ENCODE measurements around the gene PRRT1B.

Gene PRRT1B

DNA sequence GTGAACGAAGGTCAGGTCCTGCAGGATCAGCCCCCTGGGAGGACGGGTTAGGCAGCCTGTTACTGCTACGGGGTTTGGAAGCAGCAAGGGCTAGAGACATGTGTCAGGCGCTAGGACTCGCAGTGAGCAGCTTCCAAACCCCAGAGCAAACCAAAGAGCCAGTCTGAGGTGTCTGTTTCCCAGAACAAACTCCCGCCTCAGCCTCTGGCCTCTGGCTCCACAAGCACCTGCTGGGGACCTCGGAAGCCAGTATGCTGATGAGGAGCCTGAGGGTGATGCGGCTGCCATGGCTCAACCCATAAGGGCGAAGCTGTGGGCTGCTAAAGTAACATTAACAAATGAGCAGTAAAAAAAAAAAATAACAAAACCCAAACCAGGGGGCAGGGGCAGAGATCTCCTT lies 35.0 kb downstream of the PRRT1B start:
- DNase-seq = no peak

DNA sequence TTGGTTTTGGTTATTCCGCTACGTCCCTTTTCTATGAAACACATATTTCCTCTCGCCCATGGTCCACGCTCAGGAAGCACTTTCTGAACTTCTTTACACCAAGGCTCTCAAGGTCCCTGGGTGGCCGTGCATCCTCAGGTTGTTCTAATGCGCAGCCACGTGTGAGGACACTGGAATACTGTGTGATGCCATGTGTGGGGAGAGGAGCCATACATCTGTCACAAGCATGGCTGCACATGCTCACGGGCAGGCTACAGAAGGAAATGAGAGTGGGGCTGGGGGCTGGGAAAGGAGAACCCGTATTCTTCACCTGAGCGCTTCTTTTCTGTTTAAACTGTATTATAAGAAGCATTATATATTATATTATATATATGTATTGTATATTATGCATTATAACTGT lies 36.7 kb downstream of the PRRT1B start:
- DNase-seq = no peak

GRCh38 chr9:131582466-131583336 lies 37.4 kb downstream of the PRRT1B start:
- DNase-seq = no peak

DNA sequence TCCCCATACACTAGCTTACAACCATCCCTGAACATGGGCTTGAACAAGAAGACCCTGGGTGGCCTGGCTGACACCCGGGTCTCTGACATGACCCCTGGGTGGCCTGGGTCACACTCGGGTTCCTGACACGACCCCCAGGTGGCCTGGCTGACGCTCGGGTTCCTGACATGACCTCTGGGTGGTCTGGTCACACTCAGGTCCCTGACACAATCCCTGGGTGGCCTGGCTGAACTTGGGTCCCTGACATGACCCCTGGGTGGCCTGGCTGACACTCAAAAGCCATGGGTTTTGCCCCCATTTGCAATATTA lies 38.0 kb downstream of the PRRT1B start:
- DNase-seq = no peak

DNA sequence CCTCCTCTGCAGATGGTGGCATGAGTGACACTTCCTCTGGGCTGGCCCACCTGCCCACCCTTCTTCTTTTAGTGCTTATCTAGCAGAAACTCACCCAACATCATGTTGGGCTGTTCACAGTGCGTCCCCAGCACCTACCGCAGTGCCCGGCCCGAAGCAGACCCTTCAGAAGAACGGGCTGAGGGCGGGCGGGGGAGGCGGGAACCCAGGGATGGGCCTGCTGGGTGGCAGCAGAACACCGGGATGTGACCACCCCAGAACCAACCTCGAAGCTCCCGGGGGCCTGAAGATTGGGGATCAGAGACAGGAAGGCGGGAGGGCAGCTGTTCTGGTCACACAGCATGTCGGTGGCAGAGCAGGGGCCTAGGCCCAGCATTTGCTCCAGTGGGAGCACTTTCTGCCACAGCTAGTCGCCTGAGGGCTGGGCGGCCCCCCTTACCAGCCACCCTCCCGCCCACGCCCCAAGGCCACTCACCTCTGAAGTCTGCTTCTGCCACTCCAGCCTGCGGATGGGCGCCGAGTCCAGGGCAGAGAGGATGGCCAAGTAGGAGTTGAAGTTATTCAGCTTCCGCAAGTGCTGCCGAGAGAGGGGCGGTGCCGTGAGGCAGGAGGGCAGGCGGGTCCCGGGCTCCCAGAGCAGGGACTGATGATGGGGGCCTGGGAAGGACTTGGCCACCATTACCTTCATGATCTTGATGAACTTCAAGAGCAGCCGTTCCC lies 38.7 kb downstream of the PRRT1B start:
- no peak for DNase-seq

GRCh38 chr9:131584858-131585257 lies 39.5 kb downstream of the PRRT1B start:
- DNase-seq = no peak

DNA sequence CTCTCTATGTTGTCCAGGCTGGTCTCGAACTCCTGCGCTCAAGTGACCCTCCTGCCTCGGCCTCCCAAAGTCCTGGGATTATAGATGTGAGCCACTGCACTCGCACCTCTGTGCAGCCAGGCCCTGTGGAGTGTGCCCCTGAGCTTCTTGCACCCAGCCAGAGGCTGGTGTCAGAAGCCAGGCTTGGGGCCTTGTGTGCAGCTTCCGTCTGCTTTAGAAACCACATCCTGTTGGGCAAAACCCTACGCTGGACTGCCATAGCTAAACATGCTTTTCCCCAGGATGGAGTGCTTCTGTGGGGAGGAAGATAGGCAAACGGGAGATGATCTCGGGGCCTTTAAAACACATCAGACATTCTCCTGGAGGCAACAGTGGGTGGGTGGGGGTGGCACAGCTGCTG lies 40.1 kb downstream of the PRRT1B start:
- DNase-seq = no peak

DNA sequence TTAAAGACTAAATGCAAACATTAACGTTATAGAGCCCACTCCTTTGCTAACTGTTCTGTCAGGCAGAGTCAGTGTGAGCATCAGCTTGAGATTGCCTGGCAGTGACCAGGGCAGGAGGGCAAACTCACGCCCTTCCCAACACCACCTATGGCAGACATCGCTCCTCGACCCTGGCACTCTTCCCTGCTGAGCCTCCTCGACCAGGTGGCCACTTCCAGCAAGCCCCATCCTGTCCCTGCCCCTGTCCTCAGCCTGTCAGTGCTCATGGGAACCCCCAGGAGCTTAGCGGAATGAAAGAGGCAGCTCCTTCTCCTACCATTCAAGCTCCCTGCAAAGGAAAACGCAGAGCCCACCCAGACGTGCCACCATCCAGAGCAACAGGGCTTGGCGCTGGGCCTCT lies 42.0 kb downstream of the PRRT1B start:
- no peak for DNase-seq

GRCh38 chr9:131587906-131588305 lies 42.6 kb downstream of the PRRT1B start:
- no peak for DNase-seq

DNA sequence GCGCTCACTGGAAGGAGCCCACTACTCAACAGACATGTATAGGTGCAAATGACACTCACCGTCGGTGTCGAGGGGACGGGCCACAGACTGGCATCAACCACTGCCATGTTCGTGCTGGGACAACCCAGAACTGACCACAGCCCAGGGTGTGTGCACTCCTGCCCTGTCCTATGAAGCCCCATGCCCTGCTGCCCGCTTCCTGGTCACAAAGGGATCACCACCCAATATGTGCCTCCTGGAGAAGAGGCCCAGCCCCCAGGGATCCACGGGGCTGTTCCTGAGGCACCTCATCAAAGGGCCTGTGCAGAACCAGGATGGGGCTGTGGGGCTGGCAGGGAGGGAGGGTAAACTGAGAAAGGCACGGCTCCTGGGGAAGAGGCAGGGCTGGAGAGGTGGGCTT lies 43.1 kb downstream of the PRRT1B start:
- no peak for DNase-seq

DNA sequence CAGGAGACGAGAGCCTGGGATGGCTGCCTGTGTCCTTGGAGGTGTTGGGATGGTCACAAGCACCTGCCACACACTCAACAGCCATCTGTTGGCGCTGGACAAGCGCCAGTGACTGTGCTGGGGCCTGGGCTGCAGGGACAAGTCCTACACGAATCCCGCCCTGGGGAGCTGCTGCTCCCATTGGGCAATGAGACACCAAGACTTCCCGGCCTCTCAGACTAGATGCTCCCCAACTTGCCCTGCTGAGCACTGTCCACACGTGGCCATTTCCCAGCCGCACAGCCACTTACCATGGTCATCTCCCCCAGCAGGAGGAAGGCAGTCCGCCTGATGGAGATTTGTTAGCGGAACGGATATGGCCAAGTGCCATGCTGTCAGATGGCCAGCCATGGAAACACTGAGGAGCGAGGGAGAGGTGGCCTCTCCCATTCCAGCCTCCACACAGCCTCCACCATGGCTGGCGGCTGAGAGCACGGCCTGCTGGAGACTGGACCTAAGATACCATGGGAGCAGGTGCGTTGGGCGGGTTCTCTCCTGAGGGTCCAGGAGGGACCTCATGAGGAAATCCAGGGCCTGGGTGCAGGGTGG lies 43.9 kb downstream of the PRRT1B start:
- DNase-seq = no peak

GRCh38 chr9:131589993-131590392 lies 44.7 kb downstream of the PRRT1B start:
- no peak for DNase-seq

- no peak for DNase-seq
Observed at GRCh38 chr9:131590449-131590848, 45.1 kb downstream of the PRRT1B start.

GRCh38 chr9:131590907-131591844 lies 45.9 kb downstream of the PRRT1B start:
- peak; percentile 44 for DNase-seq

DNA sequence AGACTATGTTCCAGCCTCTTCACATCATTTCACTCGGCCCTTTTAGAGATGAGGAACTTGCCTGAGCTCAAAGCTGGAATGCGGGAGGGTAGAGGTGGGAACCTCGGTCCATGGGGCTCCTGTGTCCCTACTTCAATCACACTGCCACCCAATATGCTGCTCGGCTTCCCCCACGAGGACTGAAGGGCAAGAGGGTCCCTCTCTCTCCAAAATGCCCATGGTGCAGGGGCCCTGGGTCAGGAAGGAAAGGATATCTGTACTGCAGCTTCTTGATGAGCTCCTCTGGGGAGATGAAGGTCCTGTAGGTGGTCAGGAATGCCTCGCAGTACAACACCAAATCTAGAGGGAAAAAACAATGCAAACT lies 46.5 kb downstream of the PRRT1B start:
- no peak for DNase-seq

- DNase-seq = no peak
Observed at GRCh38 chr9:131593091-131593820, 47.9 kb downstream of the PRRT1B start.

DNA sequence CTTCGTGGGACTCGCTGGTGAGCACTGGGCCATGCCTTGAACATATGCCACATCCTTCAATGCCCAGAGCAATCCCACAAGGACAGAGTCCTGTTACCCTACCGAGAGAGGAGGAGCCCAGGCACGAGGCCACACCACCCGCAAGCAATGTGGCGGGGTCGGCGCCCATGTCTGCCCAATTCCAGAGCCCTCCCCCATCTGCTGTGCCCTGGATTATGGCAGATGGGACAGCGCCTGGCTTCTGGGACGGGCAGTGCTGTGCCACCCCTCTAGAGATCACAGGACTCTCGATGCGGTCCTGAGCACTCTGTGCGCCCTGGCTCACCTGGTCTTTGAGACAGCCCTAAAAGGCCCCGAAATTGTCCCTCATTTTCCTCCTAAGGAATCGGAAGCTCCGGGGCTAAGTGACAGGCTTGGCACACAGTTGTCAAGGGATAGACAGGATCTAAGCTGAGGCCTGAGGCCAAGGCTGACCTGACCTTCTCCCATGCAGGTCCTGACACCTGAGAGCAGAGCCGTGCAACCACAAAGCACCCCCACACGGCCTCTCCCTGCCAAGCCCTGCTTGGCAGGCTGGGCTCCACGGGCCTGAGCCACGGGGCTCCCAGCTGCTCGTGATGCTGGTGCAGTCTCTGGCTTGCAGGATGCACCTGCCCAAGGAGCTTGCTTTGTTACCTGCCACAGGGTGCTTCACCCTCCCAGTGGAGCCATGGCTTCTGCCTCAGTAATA lies 48.8 kb downstream of the PRRT1B start:
- DNase-seq = no peak

- DNase-seq = no peak
Observed at GRCh38 chr9:131594906-131595665, 49.8 kb downstream of the PRRT1B start.

GRCh38 chr9:131595696-131596429 lies 50.5 kb downstream of the PRRT1B start:
- DNase-seq = no peak

- DNase-seq = no peak
Observed at GRCh38 chr9:131596430-131596743, 51.1 kb downstream of the PRRT1B start.

Measured in right kidney (tissue), 1 donor.